Measurements from ENCODE around the gene UBXN7. TPM values are rescaled to one million over a fixed set of nuclear protein-coding genes. Genes with fewer than 3 reads are reported as not detected.

UBXN7 gene
- total and polyA plus RNA-seq, 9 of the 15 experiments (the other 6 are each of a cell fraction or from before 2014, with no cell fraction given) = 3.5 to 44.6 (median 13.4) TPM

GRCh38 chr3:196398782-196399181 lies 33.4 kb downstream of the UBXN7 start (continued):
- no peak for TF ChIP-seq ZC3H8 (IDR thresholded peaks at IDR 0.05)
- TF ChIP-seq BRF2 (IDR thresholded peaks at IDR 0.05; ENCODE audit: borderline replicate concordance, insufficient read depth, insufficient read length) = no peak
- TF ChIP-seq MXI1 (IDR thresholded peaks at IDR 0.05; ENCODE audit: low read depth, low read length) = no peak
- TF ChIP-seq NFRKB (IDR thresholded peaks at IDR 0.05; ENCODE audit: low read depth) = no peak
- TF ChIP-seq ZC3H11A (IDR thresholded peaks at IDR 0.05; ENCODE audit: low read depth, low read length) = no peak
- TF ChIP-seq ZC3H4 (CRISPR knock-in tag; IDR thresholded peaks at IDR 0.05; ENCODE audit: borderline replicate concordance) = no peak
- no peak for TF ChIP-seq CBX3 (IDR thresholded peaks at IDR 0.05; ENCODE audit: borderline replicate concordance in 1 of 2, low read length in 2 of 2)
- TF ChIP-seq GTF2A2 (tag; IDR thresholded peaks at IDR 0.05) = no peak
- TF ChIP-seq CHD1 (IDR thresholded peaks at IDR 0.05; ENCODE audit: low read length) = no peak
- no peak for TF ChIP-seq CHD7 (IDR thresholded peaks at IDR 0.05; ENCODE audit: low read depth, low read length)
- TF ChIP-seq ZFP30 (CRISPR knock-in tag; IDR thresholded peaks at IDR 0.05; ENCODE audit: borderline replicate concordance) = no peak
- TF ChIP-seq BCL6 (CRISPR knock-in tag; IDR thresholded peaks at IDR 0.05) = no peak
- TF ChIP-seq TCF7L2 (IDR thresholded peaks at IDR 0.05; ENCODE audit: low read depth, low read length) = no peak
- no peak for TF ChIP-seq RB1 (IDR thresholded peaks at IDR 0.05; ENCODE audit: low read depth)
- no peak for TF ChIP-seq ZZZ3 (IDR thresholded peaks at IDR 0.05)
- TF ChIP-seq ETS1 (conservative IDR thresholded peaks at IDR 0.05; ENCODE audit: control insufficient read depth, low read depth, low read length) = no peak
- TF ChIP-seq ZNF707 (CRISPR knock-in tag; conservative IDR thresholded peaks at IDR 0.05) = no peak

Measured in K562 (cell line).